Placental pericyte (primary cell): ENCODE measurements around the gene TAGLN3. TPM values are rescaled to one million over a fixed set of nuclear protein-coding genes. Genes with fewer than 3 reads are reported as not detected.

Experiments used
- total RNA-seq: library from RNA; depleted of rRNA; stranded (reverse); fragments of >200 nt; gene quantifications from 2 replicates; pipeline ENCODE4 v1.2.3, GENCODE V29; 2012

The TAGLN3 gene
- total RNA-seq, result 0.14 TPM in 1 of 2 replicates, not detected in the other

DNA sequence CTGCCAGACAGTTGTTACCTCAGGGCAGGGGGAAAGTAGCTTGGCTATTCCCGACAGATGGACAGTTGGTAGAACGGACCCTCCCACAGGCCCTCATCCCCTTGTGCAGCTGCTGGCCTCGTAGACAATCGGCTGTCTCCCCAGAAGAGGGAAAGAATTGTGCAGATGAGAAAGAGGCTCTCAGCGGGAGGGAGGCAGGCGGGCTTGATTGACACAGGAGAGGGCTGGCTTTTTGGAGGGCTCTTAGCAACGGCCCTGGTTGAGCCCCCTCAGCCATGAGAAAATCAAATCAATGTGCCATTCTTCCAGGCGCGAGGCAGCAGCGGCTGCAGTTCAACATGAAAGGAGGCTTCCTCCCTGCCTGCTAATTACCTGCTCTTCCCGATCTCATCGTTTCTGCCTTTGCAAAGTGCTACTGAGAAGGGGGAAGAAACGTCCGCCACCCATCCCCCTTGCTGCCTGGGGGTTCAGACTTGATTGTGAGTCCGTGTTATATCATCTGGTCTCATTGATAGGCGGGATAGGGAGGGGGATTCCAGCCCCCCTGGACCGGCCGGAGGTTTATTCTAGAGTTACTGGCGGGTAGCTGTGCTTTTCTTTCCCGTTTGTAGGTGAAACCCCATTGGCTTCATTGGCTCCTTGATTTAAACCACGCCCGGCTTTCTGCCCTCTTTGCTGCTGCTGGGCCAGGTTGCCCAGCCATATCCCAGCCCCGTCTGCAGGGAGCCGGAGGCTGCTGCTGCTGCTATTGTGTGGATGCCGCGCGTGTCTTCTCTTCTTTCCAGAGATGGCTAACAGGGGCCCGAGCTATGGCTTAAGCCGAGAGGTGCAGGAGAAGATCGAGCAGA lies at the start of gene TAGLN3:
TAGLN3 (plus strand) TSS at position 287 of the 848 bp plus-strand sequence; CDS start at position 788, 501 bp downstream.

DNA sequence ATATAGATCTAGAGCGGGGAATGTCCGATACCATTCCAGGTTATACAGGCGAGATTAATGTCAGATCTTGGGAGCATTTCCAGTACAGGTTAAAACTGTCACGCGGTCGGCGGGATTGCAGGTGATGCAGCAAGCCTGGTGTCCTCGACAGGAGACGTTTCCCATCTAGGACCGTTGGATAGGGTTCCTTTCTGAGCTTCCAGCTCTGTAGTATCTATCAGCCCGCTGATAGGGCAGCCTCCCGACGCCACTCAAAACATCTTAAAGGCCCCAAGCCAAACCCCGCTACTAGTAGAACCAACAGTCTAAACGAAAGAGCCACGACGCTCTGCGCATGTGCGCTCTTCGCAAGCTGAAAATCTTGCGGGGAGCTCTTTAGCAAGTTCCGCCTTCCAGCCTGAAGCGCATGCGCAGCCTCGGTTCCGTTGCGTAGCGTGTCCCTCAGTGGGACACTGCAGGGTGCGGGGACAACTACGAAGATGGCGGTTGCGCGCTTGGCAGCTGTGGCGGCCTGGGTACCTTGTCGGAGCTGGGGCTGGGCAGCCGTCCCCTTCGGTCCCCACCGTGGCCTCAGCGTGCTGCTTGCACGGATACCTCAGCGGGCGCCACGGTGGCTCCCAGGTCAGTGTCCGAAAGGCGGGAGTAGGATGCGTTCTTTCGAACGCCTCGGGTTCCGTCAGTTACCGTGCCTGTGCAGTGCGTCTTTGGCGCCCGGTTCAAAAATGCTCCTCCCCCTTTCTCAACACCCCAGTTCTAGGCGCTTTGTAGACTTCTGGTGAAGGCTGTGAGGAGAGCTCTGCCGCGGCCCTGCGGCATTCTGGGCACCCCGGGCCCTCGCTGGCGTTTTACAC lies 19.9 kb upstream of the TAGLN3 start, which contains the start of gene ABHD10:
ABHD10 (plus strand) TSS at position 444 of the 851 bp plus-strand sequence; CDS start at position 480, 36 bp downstream.

DNA sequence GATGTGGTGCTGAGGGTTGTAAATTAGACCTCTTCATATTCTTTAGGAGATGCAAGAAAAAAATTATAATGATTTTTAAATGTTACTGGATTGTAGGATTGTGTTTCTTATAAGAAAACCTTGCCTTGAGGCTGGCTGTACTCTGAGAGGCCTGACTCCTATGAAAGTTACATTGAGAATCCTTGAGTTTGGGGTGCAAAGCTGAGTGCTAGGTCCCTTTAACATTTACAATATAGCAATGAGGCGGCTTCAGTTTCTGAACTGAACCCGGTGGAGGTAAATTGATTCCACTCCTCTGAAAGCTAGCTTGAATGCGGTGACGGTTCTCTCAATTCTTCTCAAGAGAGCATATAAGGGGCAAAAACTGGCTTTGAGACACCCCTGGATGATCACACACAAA lies 35.7 kb downstream of the TAGLN3 start, which contains the start of gene TMPRSS7:
TMPRSS7 (plus strand) TSS at position 301 of the 400 bp plus-strand sequence. CDS start 110 bp downstream, outside the sequence.

Other genes with a start within 250 kb of the TAGLN3 start
- 66.5 and 96.8 TPM in 2 replicates for gene PHLDB2, start 139.7 kb upstream of the TAGLN3 start, total RNA-seq
- gene ABHD10, start 19.9 kb upstream of the TAGLN3 start, total RNA-seq, result 10.3 and 38.9 TPM in 2 replicates
- not detected in 2 replicates for gene TMPRSS7, start 35.8 kb downstream of the TAGLN3 start, total RNA-seq
- gene C3orf52, start 87.5 kb downstream of the TAGLN3 start, total RNA-seq, result 11.6 and 18.0 TPM in 2 replicates
- not detected in 2 replicates for gene GCSAM, start 134.3 kb downstream of the TAGLN3 start, total RNA-seq